Stimulated activated CD4-positive, alpha-beta T cell treated with anti-CD3 and anti-CD28 coated beads, TNF-alpha, amount 100 ng/mL, for 4 hours (primary cell): Measurements from ENCODE around the gene MACROD2.

ENCODE experiments used
- DNase-seq, 3 experiments: peaks; one replicate each; pipeline ENCODE4 v3.0.0-alpha.2; 2020; ENCODE audit warnings: low read depth in 3 of 3

The MACROD2 gene

DNA sequence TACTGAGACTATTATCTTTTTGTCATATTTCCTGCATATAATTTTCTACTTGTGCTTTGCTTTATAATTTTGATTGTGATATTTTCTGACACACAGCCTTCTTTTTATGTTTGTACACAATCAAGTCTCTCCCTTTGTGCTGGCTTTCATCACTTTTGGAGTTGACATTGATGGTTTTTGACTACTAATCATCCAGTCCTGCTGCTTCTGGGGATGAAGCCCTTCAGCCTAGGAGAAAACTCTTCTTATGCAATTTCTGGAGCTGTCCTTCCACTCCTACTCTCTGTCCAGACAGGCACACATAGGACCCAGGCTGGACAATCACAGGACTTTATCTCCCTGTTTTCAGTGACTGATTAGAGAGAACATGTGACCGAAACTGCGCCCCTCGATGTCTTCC is 2063.0 kb downstream of the MACROD2 start:
- no peak for DNase-seq

DNA sequence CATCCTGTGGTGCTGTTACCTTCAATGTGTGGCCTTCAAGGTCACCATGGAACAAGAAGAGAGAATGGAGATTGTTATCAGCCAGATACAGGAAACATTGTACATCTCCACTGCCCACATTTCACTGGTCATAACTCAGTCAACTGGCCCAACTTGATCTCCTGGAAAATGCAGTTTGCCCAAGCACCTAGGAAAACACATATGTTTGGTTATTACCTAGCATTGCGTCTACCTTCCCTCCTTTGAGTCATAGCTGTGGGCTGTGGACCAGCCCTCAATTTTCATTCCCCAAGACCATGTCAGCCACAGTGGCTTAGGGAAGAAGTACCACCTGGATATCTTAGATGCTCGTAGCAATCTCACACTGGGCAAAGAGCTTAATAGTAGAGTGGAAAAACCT is 2064.5 kb downstream of the MACROD2 start:
- DNase-seq, result no peak

- DNase-seq, result no peak
These were observed 2066.0 kb downstream of the MACROD2 start for GRCh38 chr20:16061351-16061750.

DNA sequence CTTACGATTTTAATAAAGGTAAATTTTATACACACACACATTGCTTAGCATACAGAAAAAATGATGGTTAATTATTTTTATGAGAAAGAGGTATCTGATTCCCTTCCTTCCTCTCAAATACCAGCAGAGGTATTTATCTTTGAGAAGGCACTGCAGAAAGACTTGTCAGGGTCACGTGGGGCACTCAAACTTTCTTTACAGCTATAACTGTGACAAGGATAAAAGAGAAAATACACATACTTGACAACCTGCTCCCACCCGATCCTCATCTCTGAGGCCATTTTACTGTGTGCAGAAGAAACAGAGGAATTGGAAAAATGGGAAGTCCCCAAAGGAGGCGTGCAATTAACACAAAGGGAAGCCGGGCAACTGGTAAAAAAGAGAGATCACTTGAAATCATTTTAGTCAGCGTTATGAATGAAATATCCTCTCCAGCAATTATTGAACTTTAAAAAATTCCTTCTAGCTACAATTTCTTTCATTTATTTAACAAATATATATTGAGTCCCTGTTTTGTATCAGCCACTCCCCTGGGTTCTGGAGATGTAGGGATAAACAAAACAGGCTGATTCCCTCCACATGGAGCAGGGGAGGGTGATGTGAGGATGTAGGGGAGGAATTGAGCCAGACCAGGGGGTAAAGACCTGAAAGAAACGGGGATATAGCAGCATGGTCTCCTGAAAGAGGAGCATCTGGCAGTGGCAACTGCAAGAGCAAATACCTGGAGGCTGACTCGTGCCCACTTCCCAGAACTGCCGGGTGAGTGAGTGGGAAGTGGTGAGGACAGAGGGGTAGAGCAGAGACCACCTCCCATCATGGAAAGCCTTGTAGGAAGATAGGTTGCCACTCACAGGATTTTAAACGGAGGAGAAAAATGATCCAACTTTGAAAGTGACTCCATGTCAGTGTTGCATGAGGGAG is 2067.6 kb downstream of the MACROD2 start:
- DNase-seq, result no peak

DNA sequence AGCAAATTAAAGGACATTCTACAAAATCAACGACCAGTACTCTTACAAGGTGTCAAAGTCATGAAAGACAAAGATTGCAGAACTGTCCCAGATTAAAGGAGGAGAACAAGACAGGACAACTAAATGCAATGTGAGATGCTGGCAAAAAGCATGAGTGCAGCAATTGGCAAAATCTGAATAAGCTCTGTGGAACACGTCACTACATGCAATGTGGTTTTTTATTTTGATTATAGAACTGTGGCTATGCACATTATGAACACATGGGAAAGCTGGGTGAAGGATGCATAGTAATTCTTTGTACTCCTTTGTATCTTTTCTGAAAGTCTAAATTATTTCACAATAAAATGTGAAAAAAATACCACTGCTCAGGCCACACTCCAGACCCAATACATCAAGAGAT is 2068.6 kb downstream of the MACROD2 start:
- no peak for DNase-seq

GRCh38 chr20:16064989-16065707 is 2069.8 kb downstream of the MACROD2 start:
- DNase-seq, result no peak

- DNase-seq, result no peak
These were observed 2071.3 kb downstream of the MACROD2 start for GRCh38 chr20:16066571-16066970.

DNA sequence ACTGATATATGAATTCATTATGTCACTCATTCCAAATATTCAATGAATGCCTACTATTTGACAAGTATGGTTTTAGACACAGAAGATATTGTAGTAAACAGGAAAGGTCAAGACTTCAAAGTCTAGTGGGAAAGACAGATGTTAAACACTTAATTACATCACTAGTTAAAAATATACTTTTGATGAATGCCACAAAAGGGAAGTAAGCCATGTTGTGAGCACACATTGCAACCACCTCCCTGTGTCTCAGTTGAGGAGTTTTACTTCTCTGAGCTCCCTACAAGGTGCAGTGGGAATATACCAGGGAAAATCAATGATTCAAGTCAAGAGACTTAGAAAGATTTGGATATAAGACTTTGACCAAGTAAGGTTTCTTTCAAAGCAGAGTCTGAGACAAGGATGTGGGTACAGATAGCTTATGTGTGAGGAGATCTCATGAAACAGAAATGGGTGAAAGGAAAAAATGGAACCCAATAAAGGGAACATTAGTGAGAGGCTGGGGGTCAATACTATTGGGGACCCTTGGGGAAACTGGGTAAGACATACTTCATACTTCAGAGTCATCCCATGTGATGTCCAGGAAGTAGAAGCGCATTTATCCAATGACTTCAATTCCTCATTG is 2074.2 kb downstream of the MACROD2 start:
- no peak for DNase-seq

DNA sequence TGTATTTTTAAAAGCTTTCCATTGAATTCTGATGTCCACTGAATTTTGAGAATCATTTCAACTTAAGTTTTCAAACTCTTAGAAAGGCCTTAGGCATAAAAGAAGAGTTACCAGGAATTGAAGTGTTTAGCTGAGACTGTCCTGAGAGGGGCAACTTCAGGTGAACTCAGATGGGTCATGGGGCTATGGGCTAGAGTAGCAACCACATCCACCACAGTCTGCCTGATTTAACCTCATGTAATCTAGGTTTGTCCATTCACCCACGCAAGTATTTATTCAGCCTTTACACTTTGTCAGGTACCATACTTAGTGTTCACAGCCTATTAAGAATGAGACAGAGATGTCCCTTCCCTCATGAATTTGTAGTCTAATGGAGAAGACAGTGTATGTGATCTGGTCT is 2076.9 kb downstream of the MACROD2 start:
- no peak for DNase-seq

DNA sequence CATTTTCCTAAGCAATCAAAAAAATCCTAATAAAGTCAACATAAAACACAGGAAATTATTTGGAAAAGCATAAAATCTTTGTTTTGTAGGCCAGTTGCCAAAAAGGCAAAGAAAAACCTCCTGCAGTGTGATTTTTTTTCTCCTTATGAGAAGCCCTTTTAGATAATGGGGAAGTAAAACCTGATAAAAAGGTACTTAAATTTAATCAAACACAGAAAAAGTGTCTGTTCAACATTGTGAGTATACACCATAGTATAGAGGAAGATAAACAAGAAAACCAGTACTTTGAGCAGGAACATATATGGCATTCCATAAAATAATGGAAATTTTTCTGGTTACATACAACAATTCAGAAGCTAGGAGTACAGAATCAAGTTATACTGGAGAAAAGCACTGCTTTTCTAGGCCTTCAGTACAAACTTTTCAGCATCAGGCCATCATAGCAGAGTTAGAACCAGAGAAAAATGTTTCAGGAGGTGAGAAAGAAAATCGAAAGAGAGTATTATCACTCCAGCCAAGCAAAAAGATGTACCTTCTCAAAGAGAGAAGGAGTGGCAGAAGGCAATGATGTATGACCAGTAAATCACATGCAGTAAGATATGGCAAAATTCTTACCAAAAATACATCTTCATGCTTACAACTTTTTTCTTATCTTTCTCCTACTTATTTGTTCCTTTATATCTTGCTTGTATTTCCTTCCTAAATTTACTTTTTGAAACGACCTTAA is 2083.0 kb downstream of the MACROD2 start:
- DNase-seq, result no peak

- no peak for DNase-seq
These were observed 2086.1 kb downstream of the MACROD2 start for GRCh38 chr20:16081421-16081820.

- DNase-seq, result no peak
These were observed 2086.8 kb downstream of the MACROD2 start for GRCh38 chr20:16082051-16082550.

DNA sequence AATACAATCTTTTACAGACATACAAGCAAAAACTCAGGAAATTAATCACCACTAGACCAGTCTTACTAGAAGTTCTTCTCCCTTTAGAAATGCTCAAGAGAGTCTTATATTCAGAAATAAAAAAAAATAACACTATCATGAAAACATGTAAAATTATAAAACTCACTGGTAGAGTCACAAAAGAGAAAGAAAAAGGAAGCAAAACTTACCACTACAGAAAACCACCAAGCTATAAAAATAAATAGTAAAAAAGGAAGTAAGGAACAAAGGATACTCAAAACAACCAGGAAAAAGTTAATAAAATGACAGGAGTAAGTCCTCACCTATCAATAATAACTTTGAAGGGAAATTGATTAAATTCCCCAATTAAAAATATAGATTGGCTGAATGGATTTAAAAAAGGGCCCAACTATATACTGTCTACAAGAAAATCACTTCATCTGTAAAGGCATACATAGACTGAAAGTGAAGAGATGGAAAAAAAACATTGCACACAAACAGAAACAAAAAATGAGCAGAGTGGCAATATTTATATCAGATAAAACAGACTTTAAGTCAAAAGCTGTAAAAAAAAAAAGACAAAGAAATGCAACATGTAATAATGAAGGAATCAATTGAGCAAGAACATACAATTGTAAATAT is 2088.4 kb downstream of the MACROD2 start:
- no peak for DNase-seq

DNA sequence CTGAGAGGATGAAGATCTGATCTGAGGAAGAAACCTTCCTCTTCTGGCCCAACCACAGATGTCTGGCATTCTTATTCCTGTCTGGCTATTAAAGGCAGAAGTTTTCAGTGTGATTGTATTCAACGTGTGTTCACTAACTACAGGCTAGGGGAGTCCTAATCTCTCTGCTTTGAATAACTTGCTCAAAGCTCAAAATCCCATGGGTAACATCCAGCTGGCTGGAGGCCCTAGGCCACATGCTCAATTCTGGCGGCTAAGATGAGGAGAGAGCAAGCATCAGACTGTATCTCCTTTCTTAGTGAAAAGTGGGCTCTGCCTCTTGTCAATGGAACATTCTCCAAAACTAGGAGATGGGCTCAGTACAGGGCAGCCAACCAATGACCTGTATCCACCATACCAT is 2099.9 kb downstream of the MACROD2 start:
- no peak for DNase-seq

GRCh38 chr20:16096756-16097326 is 2101.5 kb downstream of the MACROD2 start:
- DNase-seq, result no peak

- no peak for DNase-seq
These were observed 2102.5 kb downstream of the MACROD2 start for GRCh38 chr20:16097788-16098187.

- DNase-seq, result no peak
These were observed 2103.7 kb downstream of the MACROD2 start for GRCh38 chr20:16098890-16099639.

GRCh38 chr20:16100111-16100510 is 2104.8 kb downstream of the MACROD2 start:
- DNase-seq, result no peak

GRCh38 chr20:16100767-16101166 is 2105.5 kb downstream of the MACROD2 start:
- DNase-seq, result no peak
